Fibroblast of lung (primary cell): ENCODE results near the gene TSSK3. TPM values are rescaled to one million over a fixed set of nuclear protein-coding genes. Genes with fewer than 3 reads are reported as not detected.

Experiments
- DNase-seq, 2 donors: peaks; one replicate each; pipeline versions ENCODE4 v3.0.0 to v3.0.0-alpha.2; 2010; ENCODE audit warnings: low read depth in 2 of 2
- H2AFZ ChIP-seq: 2 replicates; pipeline ENCODE4 v1.5.1; 2012; ENCODE audit warnings: low read length, control low read depth, inconsistent platforms
- H3K27ac ChIP-seq: 2 replicates; pipeline ENCODE4 v1.5.1; 2011; ENCODE audit warnings: low read length, control low read depth; ENCODE audit not compliant: insufficient read depth
- H3K27me3 ChIP-seq: 2 replicates; pipeline ENCODE4 v1.5.1; 2011; ENCODE audit warnings: mild to moderate bottlenecking, low read length; ENCODE audit not compliant: control insufficient read depth, insufficient read depth
- H3K36me3 ChIP-seq: 2 replicates; pipeline ENCODE4 v1.5.1; 2011; ENCODE audit warnings: low read length; ENCODE audit not compliant: control insufficient read depth, insufficient read depth
- H3K4me1 ChIP-seq: 2 replicates; pipeline ENCODE4 v1.5.1; 2011; ENCODE audit warnings: low read length; ENCODE audit not compliant: control insufficient read depth, insufficient read depth; ENCODE audit errors: extremely low read depth
- H3K4me2 ChIP-seq: 2 replicates; pipeline ENCODE4 v1.5.1; 2011; ENCODE audit warnings: low read length, control low read depth; ENCODE audit not compliant: insufficient read depth; ENCODE audit errors: extremely low read depth
- H3K4me3 ChIP-seq, 4 experiments: fragments of 200-600 bp in 1 of 4; sonication (generic) in 1 of 4; replicated peaks in 1 of 4; 2 replicates each; pipeline ENCODE4 v1.5.1; 2011 to 2016; ENCODE audit warnings: low read length in 4 of 4, low read depth in 3 of 4, mild to moderate bottlenecking in 3 of 4, control low read depth in 2 of 4, inconsistent platforms in 1 of 4, mixed read lengths in 1 of 4; ENCODE audit not compliant: insufficient read depth in 1 of 4; ENCODE audit errors: control extremely low read depth in 1 of 4
- H3K79me2 ChIP-seq: 2 replicates; pipeline ENCODE4 v1.5.1; 2012; ENCODE audit warnings: mild to moderate bottlenecking, low read length, inconsistent platforms; ENCODE audit not compliant: control insufficient read depth, insufficient read depth
- H3K9ac ChIP-seq: 2 replicates; pipeline ENCODE4 v1.5.1; 2011; ENCODE audit warnings: mild to moderate bottlenecking, low read length, control low read depth; ENCODE audit not compliant: insufficient read depth
- H3K9me3 ChIP-seq: 2 replicates; pipeline ENCODE4 v1.5.1; 2012; ENCODE audit warnings: low read depth, low read length; ENCODE audit not compliant: control insufficient read depth, insufficient read depth
- H4K20me1 ChIP-seq: 2 replicates; pipeline ENCODE4 v1.5.1; 2011; ENCODE audit warnings: low read length; ENCODE audit not compliant: control insufficient read depth, insufficient read depth; ENCODE audit errors: extremely low read depth
- CTCF ChIP-seq, 2 donors: IDR thresholded peaks in 1 of 2; conservative IDR thresholded peaks in 1 of 2; 1 replicate in 1 of 2; 2 replicates in 1 of 2; pipeline ENCODE4 v1.5.1; 2011 to 2012; ENCODE audit warnings: low read length in 2 of 2, control low read depth in 1 of 2, inconsistent platforms in 1 of 2, low read depth in 1 of 2, mild to moderate bottlenecking in 1 of 2
- EZH2 ChIP-seq: IDR thresholded peaks from 2 replicates; pipeline ENCODE4 v1.5.1; 2012; ENCODE audit warnings: low read length, control low read depth, mild to moderate bottlenecking; ENCODE audit errors: missing control alignments
- polyA plus RNA-seq, 2 donors: library from polyadenylated mRNA; depleted of rRNA in 1 of 2; stranded (reverse) in 1 of 2; unstranded in 1 of 2; fragments of >200 nt; gene quantifications; 2 replicates each; pipeline ENCODE4 v1.2.1, GENCODE V29; 2011 to 2012; ENCODE audit warnings: missing spikeins in 1 of 2
- total RNA-seq: library from RNA; depleted of rRNA; stranded (reverse); fragments of >200 nt; gene quantifications from 2 replicates; pipeline ENCODE4 v1.2.1, GENCODE V29; 2014

The TSSK3 gene
- total and polyA plus RNA-seq, 2 donors (not counting 1 experiment from before 2014, with no cell fraction given), result 0.50 to 0.58 TPM

DNA sequence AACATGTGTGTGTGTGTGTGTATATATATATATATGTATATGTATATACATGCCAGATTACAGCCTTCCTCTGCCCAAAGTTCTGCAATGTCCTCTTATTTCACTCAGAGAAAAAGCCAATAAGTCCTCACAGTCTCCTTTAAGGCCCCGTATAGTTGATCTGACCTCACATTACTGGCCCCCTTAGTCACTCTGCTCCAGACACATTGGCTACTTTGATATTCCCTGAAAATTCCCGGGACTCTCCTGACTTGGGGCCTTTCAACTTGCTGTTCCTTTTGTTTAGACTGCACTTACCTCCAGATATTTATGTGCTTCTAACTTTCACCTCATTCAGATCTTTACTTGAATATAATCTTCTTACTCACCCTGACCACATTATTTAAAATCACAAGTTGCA lies 36.1 kb downstream of the TSSK3 start:
- no peak overlapping the region for H3K4me2 ChIP-seq

DNA sequence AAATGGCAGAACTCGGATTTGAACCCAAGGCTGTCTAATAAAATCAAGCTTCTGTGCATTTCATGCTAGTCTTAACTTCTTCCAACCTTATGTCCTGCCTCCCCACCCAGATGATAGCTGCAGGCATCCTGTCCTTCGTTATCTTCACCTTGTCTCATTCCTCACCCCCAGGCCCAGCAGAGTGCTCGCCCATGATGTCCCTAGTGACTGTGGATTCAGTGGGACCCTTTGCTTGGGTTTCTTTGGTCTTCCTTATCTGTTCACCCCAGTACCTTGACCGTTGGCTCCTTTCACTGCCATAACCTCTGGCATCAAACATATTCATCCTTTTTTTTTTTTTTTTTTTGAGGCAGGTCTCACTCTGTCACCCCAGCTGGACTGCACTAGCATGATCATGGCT lies 37.5 kb downstream of the TSSK3 start:
- H2AFZ ChIP-seq, result no peak overlapping the region
- H4K20me1 ChIP-seq, result no peaks in the 10 kb centered on the region
- no peak overlapping the region for H3K9ac ChIP-seq
- no peaks in the 10 kb centered on the region for H3K9me3 ChIP-seq
- no peak overlapping the region for H3K4me2 ChIP-seq
- no peak overlapping the region for H3K4me3 ChIP-seq
- no peak overlapping the region for H3K27ac ChIP-seq
- no peak for DNase-seq
- TF ChIP-seq EZH2 (no peak), CTCF (conservative IDR thresholded peaks at IDR 0.05 in 1 of 2, IDR thresholded peaks at IDR 0.05 in 1 of 2; ENCODE audit: low read depth in 1 of 2, low read length in 2 of 2) (no peak)
- no peaks in the 10 kb centered on the region for H3K4me1 ChIP-seq
- H3K27me3 ChIP-seq, result no peaks in the 10 kb centered on the region
- H3K79me2 ChIP-seq, result no peaks in the 10 kb centered on the region
- H3K36me3 ChIP-seq, result no peaks in the 10 kb centered on the region

More for the DNA sequence above, 36.1 kb downstream of the TSSK3 start:
- Histone ChIP-seq H3K4me3 (no peak overlapping the region), H4K20me1 (no peaks in the 10 kb centered on the region), H3K9me3 (no peaks in the 10 kb centered on the region), H2AFZ (no peak overlapping the region), H3K4me1 (peaks cover 3% of the 10 kb centered on the region), H3K79me2 (peaks cover 7% of the 10 kb centered on the region), H3K27me3 (no peaks in the 10 kb centered on the region), H3K9ac (no peak overlapping the region), H3K36me3 (no peaks in the 10 kb centered on the region), H3K27ac (no peak overlapping the region)
- peak; percentile 7 to 74 for DNase-seq
- TF ChIP-seq CTCF (conservative IDR thresholded peaks at IDR 0.05 in 1 of 2, IDR thresholded peaks at IDR 0.05 in 1 of 2; ENCODE audit: low read depth in 1 of 2, low read length in 2 of 2) (no peak), EZH2 (no peak)

- Histone ChIP-seq H3K79me2 (no peaks in the 10 kb centered on the region), H2AFZ (peak overlapping the region; percentile 12), H3K27ac (no peak overlapping the region), H3K27me3 (no peaks in the 10 kb centered on the region), H3K4me3 (no peak overlapping the region), H3K4me2 (no peak overlapping the region), H3K9me3 (no peaks in the 10 kb centered on the region), H3K4me1 (no peaks in the 10 kb centered on the region), H3K36me3 (no peaks in the 10 kb centered on the region), H4K20me1 (no peaks in the 10 kb centered on the region), H3K9ac (no peak overlapping the region)
- DNase-seq, result peak; percentile 88 to 94
- TF ChIP-seq EZH2, result no peak
- TF ChIP-seq CTCF (conservative IDR thresholded peaks at IDR 0.05 in 1 of 2, IDR thresholded peaks at IDR 0.05 in 1 of 2; ENCODE audit: low read depth in 1 of 2, low read length in 2 of 2), result peak; percentile 92 to 98
Measured at GRCh38 chr1:32400876-32401631, 38.7 kb downstream of the TSSK3 start.
